Activated gamma-delta T cell treated with Interleukin-2 at 50 U/mL for 16 hours (primary cell): Measurements from ENCODE around the gene MAP2K3.

Experiments used
- DNase-seq: peaks from one replicate; pipeline ENCODE4 v3.0.0-alpha.2; 2020

The MAP2K3 gene

GRCh38 chr17:21284319-21285163, at the start of gene MAP2K3:
Gene MAP2K3 (plus strand): TSS chr17:21284711. CDS start chr17:21284921, 210 bp downstream.
- peak; percentile 96 for DNase-seq

GRCh38 chr17:21235921-21236320, 48.6 kb upstream of the MAP2K3 start:
- no peak for DNase-seq

- DNase-seq = no peak
Measured at GRCh38 chr17:21239680-21240368, 44.7 kb upstream of the MAP2K3 start.

GRCh38 chr17:21240369-21241055, 44.0 kb upstream of the MAP2K3 start:
- DNase-seq = no peak

- DNase-seq = no peak
Measured at GRCh38 chr17:21241564-21241963, 42.9 kb upstream of the MAP2K3 start.

GRCh38 chr17:21242026-21242697, 42.3 kb upstream of the MAP2K3 start:
- no peak for DNase-seq

GRCh38 chr17:21242780-21243515, 41.6 kb upstream of the MAP2K3 start:
- DNase-seq = no peak

GRCh38 chr17:21243516-21244303, 40.8 kb upstream of the MAP2K3 start:
- no peak for DNase-seq

- no peak for DNase-seq
Measured at GRCh38 chr17:21245639-21246084, 38.8 kb upstream of the MAP2K3 start.

- no peak for DNase-seq
Measured at GRCh38 chr17:21246698-21247097, 37.8 kb upstream of the MAP2K3 start.

- no peak for DNase-seq
Measured at GRCh38 chr17:21247552-21248258, 36.8 kb upstream of the MAP2K3 start.

GRCh38 chr17:21248500-21248899, 36.0 kb upstream of the MAP2K3 start:
- DNase-seq = no peak

- DNase-seq = no peak
Measured at GRCh38 chr17:21249086-21249795, 35.3 kb upstream of the MAP2K3 start.

- no peak for DNase-seq
Measured at GRCh38 chr17:21249920-21250703, 34.4 kb upstream of the MAP2K3 start.

GRCh38 chr17:21250854-21251253, 33.7 kb upstream of the MAP2K3 start:
- no peak for DNase-seq

GRCh38 chr17:21251337-21252010, 33.0 kb upstream of the MAP2K3 start:
- no peak for DNase-seq

GRCh38 chr17:21252289-21252795, 32.2 kb upstream of the MAP2K3 start:
- no peak for DNase-seq
